ENCODE measurements around the gene KAT6B.
A peak's percentile ranks its signal among the peaks of the same experiment; 100 is the strongest.

The KAT6B gene

GRCh38 chr10:74926791-74927585 lies 100.6 kb downstream of the KAT6B start:
- H2BK5ac ChIP-seq (ENCODE audit: low read length) = no peak overlapping the region
- H3K4ac ChIP-seq (ENCODE audit: low read length) = no peak overlapping the region
- H3K14ac ChIP-seq (ENCODE audit: low read length) = no peak overlapping the region
- H4K8ac ChIP-seq (ENCODE audit: low read depth, low read length) = no peak overlapping the region
- H3K4me1 ChIP-seq (ENCODE audit: control insufficient read depth in 2 of 2, insufficient read depth in 1 of 2, low read depth in 1 of 2, low read length in 2 of 2) = peaks cover 8 to 19% of the 10 kb centered on the region in 2 donors
- DNase-seq (ENCODE audit: low spot score) = no peak
- no peaks in the 10 kb centered on the region for H3K36me3 ChIP-seq (replicated peaks in 1 of 2; ENCODE audit: control insufficient read depth in 2 of 2, insufficient read depth in 2 of 2, low read length in 2 of 2)
- WGBS, 2 donors (ENCODE audit: extremely low coverage in 2 of 2, insufficient read length in 2 of 2, insufficient replicate concordance in 1 of 2) = no CpG with 5 or more reads among the region's 4 CpGs
- no peaks in the 10 kb centered on the region for H3K27me3 ChIP-seq (ENCODE audit: control insufficient read depth in 3 of 3, insufficient read depth in 3 of 3, low read depth in 1 of 3, low read length in 3 of 3)
- H3K79me1 ChIP-seq (ENCODE audit: low read depth, low read length) = no peaks in the 10 kb centered on the region
- H3K9me3 ChIP-seq (replicated peaks in 1 of 2; ENCODE audit: control insufficient read depth in 2 of 2, insufficient read depth in 1 of 2, low read depth in 1 of 2, low read length in 2 of 2) = peaks cover 0 to 3% of the 10 kb centered on the region in 2 donors
- no peak overlapping the region for H2BK15ac ChIP-seq (ENCODE audit: low read length)
- H3K27ac ChIP-seq (replicated peaks; ENCODE audit: low read length) = no peak overlapping the region
- no peak overlapping the region for H2AK5ac ChIP-seq (ENCODE audit: low read depth, low read length)
- no peak overlapping the region for H2AFZ ChIP-seq (ENCODE audit: low read length)
- no peak overlapping the region for H3K9ac ChIP-seq (ENCODE audit: low read depth, low read length, poor library complexity)
- no peak overlapping the region for H3K23ac ChIP-seq (ENCODE audit: low read depth, low read length, poor library complexity)
- no peak overlapping the region for H3K4me2 ChIP-seq (ENCODE audit: insufficient read depth, low read length, poor library complexity, severe bottlenecking)
- H3K18ac ChIP-seq (ENCODE audit: low read length) = no peak overlapping the region
- no peak overlapping the region for H2BK12ac ChIP-seq (ENCODE audit: low read length)
- no peak overlapping the region for H3K4me3 ChIP-seq (ENCODE audit: low read length in 2 of 2)
- H2BK120ac ChIP-seq (ENCODE audit: low read depth, low read length) = no peak overlapping the region
- H4K91ac ChIP-seq (ENCODE audit: low read depth, low read length, poor library complexity) = no peak overlapping the region

DNA sequence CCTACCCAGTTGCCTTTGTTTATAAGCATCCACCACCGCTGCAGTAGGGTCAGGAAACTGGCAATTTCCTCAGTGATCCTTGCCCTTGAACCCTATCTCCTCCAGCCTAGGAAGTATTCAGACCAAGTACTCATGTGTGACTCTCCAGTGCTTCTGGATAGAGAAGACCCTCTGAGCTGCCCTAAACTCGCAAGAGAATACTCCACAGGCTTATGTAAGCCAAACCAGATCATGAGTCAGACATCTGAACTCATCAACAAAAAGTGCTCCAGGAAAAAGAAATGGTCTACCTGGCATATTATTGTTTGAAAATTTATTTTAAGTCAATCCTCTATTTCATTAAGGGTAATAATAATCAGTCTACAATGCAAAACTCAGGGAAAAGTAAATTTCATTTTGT lies 101.3 kb downstream of the KAT6B start:
- no peak overlapping the region for H2AK5ac ChIP-seq (ENCODE audit: low read depth, low read length)
- H2BK120ac ChIP-seq (ENCODE audit: low read depth, low read length) = no peak overlapping the region
- no peaks in the 10 kb centered on the region for H3K27me3 ChIP-seq (ENCODE audit: control insufficient read depth in 3 of 3, insufficient read depth in 3 of 3, low read depth in 1 of 3, low read length in 3 of 3)
- no peak overlapping the region for H3K18ac ChIP-seq (ENCODE audit: low read length)
- no peak overlapping the region for H4K8ac ChIP-seq (ENCODE audit: low read depth, low read length)
- no peaks in the 10 kb centered on the region for H3K79me1 ChIP-seq (ENCODE audit: low read depth, low read length)
- H3K4me3 ChIP-seq (ENCODE audit: low read length in 2 of 2) = no peak overlapping the region
- H3K4me1 ChIP-seq (ENCODE audit: control insufficient read depth in 2 of 2, insufficient read depth in 1 of 2, low read depth in 1 of 2, low read length in 2 of 2) = peaks cover 6 to 19% of the 10 kb centered on the region in 2 donors
- no peak overlapping the region for H3K4ac ChIP-seq (ENCODE audit: low read length)
- no peak overlapping the region for H3K14ac ChIP-seq (ENCODE audit: low read length)
- no peak overlapping the region for H2BK5ac ChIP-seq (ENCODE audit: low read length)
- no CpG with 5 or more reads among the region's 2 CpGs for WGBS, 2 donors (ENCODE audit: extremely low coverage in 2 of 2, insufficient read length in 2 of 2, insufficient replicate concordance in 1 of 2)
- H3K4me2 ChIP-seq (ENCODE audit: insufficient read depth, low read length, poor library complexity, severe bottlenecking) = no peak overlapping the region
- H3K9ac ChIP-seq (ENCODE audit: low read depth, low read length, poor library complexity) = no peak overlapping the region
- peaks cover 0 to 3% of the 10 kb centered on the region in 2 donors for H3K9me3 ChIP-seq (replicated peaks in 1 of 2; ENCODE audit: control insufficient read depth in 2 of 2, insufficient read depth in 1 of 2, low read depth in 1 of 2, low read length in 2 of 2)
- no peak overlapping the region for H3K23ac ChIP-seq (ENCODE audit: low read depth, low read length, poor library complexity)
- no peak overlapping the region for H4K91ac ChIP-seq (ENCODE audit: low read depth, low read length, poor library complexity)
- H2BK15ac ChIP-seq (ENCODE audit: low read length) = no peak overlapping the region
- DNase-seq (ENCODE audit: low spot score) = no peak
- H3K27ac ChIP-seq (replicated peaks; ENCODE audit: low read length) = no peak overlapping the region
- H3K36me3 ChIP-seq (replicated peaks in 1 of 2; ENCODE audit: control insufficient read depth in 2 of 2, insufficient read depth in 2 of 2, low read length in 2 of 2) = no peaks in the 10 kb centered on the region
- H2AFZ ChIP-seq (ENCODE audit: low read length) = no peak overlapping the region
- H2BK12ac ChIP-seq (ENCODE audit: low read length) = peak overlapping the region; percentile 14

DNA sequence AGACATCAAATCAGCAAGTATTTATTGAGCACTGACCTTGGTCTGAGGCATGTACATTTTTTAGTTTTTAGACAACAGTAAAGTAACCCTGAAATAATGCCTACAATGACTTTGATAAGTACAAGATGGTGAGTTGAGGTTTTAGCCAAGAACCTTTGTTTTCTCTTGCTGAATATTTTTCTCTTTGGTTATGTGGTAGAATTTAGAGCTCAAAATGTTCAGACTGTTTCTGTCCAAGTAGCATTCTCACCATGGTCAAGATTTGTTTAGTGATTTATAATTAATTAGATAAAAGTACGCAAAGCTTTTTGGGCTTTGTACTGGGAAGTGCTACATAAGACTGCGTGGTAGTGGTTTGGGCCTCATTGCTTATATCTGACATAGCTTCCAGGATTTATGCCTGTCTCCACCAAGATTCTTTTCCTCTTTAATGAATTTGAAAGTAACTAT lies 102.4 kb downstream of the KAT6B start:
- peaks cover 0 to 3% of the 10 kb centered on the region in 2 donors for H3K9me3 ChIP-seq (replicated peaks in 1 of 2; ENCODE audit: control insufficient read depth in 2 of 2, insufficient read depth in 1 of 2, low read depth in 1 of 2, low read length in 2 of 2)
- H2BK120ac ChIP-seq (ENCODE audit: low read depth, low read length) = no peak overlapping the region

GRCh38 chr10:74929197-74929596 lies 102.8 kb downstream of the KAT6B start:
- Histone ChIP-seq H2AFZ (ENCODE audit: low read length) (no peak overlapping the region), H3K4me1 (ENCODE audit: control insufficient read depth in 2 of 2, insufficient read depth in 1 of 2, low read depth in 1 of 2, low read length in 2 of 2) (peaks cover 6 to 11% of the 10 kb centered on the region in 2 donors), H3K18ac (ENCODE audit: low read length) (no peak overlapping the region), H3K4me3 (ENCODE audit: low read length in 2 of 2) (no peak overlapping the region), H3K4me2 (ENCODE audit: insufficient read depth, low read length, poor library complexity, severe bottlenecking) (no peak overlapping the region), H4K91ac (ENCODE audit: low read depth, low read length, poor library complexity) (no peak overlapping the region), H2BK15ac (ENCODE audit: low read length) (no peak overlapping the region), H3K27ac (replicated peaks; ENCODE audit: low read length) (no peak overlapping the region), H3K23ac (ENCODE audit: low read depth, low read length, poor library complexity) (no peak overlapping the region), H4K8ac (ENCODE audit: low read depth, low read length) (no peak overlapping the region), H3K14ac (ENCODE audit: low read length) (no peak overlapping the region), H3K9me3 (replicated peaks in 1 of 2; ENCODE audit: control insufficient read depth in 2 of 2, insufficient read depth in 1 of 2, low read depth in 1 of 2, low read length in 2 of 2) (peaks cover 0 to 3% of the 10 kb centered on the region in 2 donors), H2BK120ac (ENCODE audit: low read depth, low read length) (no peak overlapping the region), H3K27me3 (ENCODE audit: control insufficient read depth in 3 of 3, insufficient read depth in 3 of 3, low read depth in 1 of 3, low read length in 3 of 3) (no peaks in the 10 kb centered on the region), H3K9ac (ENCODE audit: low read depth, low read length, poor library complexity) (no peak overlapping the region), H2AK5ac (ENCODE audit: low read depth, low read length) (no peak overlapping the region), H3K79me1 (ENCODE audit: low read depth, low read length) (no peaks in the 10 kb centered on the region), H3K4ac (ENCODE audit: low read length) (no peak overlapping the region), H3K36me3 (replicated peaks in 1 of 2; ENCODE audit: control insufficient read depth in 2 of 2, insufficient read depth in 2 of 2, low read length in 2 of 2) (no peaks in the 10 kb centered on the region), H2BK5ac (ENCODE audit: low read length) (no peak overlapping the region), H2BK12ac (ENCODE audit: low read length) (no peak overlapping the region)
- DNase-seq (ENCODE audit: low spot score) = no peak
- no CpG with 5 or more reads among the region's 5 CpGs for WGBS, 2 donors (ENCODE audit: extremely low coverage in 2 of 2, insufficient read length in 2 of 2, insufficient replicate concordance in 1 of 2)

More for the DNA sequence above, 102.4 kb downstream of the KAT6B start:
- Histone ChIP-seq H3K4me2 (ENCODE audit: insufficient read depth, low read length, poor library complexity, severe bottlenecking) (no peak overlapping the region), H2AK5ac (ENCODE audit: low read depth, low read length) (no peak overlapping the region), H2BK5ac (ENCODE audit: low read length) (no peak overlapping the region), H4K91ac (ENCODE audit: low read depth, low read length, poor library complexity) (no peak overlapping the region), H3K14ac (ENCODE audit: low read length) (no peak overlapping the region), H3K27me3 (ENCODE audit: control insufficient read depth in 3 of 3, insufficient read depth in 3 of 3, low read depth in 1 of 3, low read length in 3 of 3) (no peaks in the 10 kb centered on the region), H3K36me3 (replicated peaks in 1 of 2; ENCODE audit: control insufficient read depth in 2 of 2, insufficient read depth in 2 of 2, low read length in 2 of 2) (no peaks in the 10 kb centered on the region), H3K23ac (ENCODE audit: low read depth, low read length, poor library complexity) (no peak overlapping the region), H3K27ac (replicated peaks; ENCODE audit: low read length) (no peak overlapping the region), H2BK12ac (ENCODE audit: low read length) (no peak overlapping the region), H3K79me1 (ENCODE audit: low read depth, low read length) (no peaks in the 10 kb centered on the region), H2AFZ (ENCODE audit: low read length) (no peak overlapping the region), H2BK15ac (ENCODE audit: low read length) (no peak overlapping the region), H3K4me1 (ENCODE audit: control insufficient read depth in 2 of 2, insufficient read depth in 1 of 2, low read depth in 1 of 2, low read length in 2 of 2) (peaks cover 6 to 12% of the 10 kb centered on the region in 2 donors), H3K9ac (ENCODE audit: low read depth, low read length, poor library complexity) (no peak overlapping the region), H4K8ac (ENCODE audit: low read depth, low read length) (no peak overlapping the region), H3K18ac (ENCODE audit: low read length) (no peak overlapping the region), H3K4me3 (ENCODE audit: low read length in 2 of 2) (no peak overlapping the region), H3K4ac (ENCODE audit: low read length) (no peak overlapping the region)
- no CpG with 5 or more reads among the region's 2 CpGs for WGBS, 2 donors (ENCODE audit: extremely low coverage in 2 of 2, insufficient read length in 2 of 2, insufficient replicate concordance in 1 of 2)
- DNase-seq (ENCODE audit: low spot score) = no peak
